Stimulated activated CD4-positive, alpha-beta T cell treated with anti-CD3 and anti-CD28 coated beads, Interleukin-4, amount 100 ng/mL, for 48 hours (primary cell): ENCODE measurements around the gene CCR8.
"Not testable (repeated sequence)": the region's sequence is repeated elsewhere in the genome, so short reads cannot be mapped to it uniquely, and the experiment has no call there.

Experiments used
- DNase-seq, 2 donors: peaks; one replicate each; pipeline ENCODE4 v3.0.0-alpha.2; 2020; ENCODE audit warnings: low read depth in 2 of 2

The CCR8 gene

DNA sequence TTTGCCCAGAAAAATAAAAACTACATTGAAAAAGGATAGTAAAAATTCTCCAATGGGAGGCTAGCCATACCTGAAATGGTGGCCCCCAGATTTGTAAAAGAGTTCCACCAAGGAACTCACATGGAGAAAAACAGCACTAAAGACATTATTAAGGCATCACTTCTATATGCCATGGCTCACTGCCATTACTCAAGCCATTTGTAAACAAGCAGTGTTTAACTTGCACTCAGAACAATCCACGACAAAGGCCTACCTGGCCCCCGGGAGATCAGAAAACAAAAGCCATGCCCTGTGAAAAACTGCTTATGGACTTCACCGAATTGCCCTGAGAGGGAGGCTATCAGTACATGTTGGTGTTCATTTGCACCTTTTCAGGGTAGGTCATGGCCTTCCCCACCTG, 19.6 kb downstream of the CCR8 start:
- no peak for DNase-seq

DNA sequence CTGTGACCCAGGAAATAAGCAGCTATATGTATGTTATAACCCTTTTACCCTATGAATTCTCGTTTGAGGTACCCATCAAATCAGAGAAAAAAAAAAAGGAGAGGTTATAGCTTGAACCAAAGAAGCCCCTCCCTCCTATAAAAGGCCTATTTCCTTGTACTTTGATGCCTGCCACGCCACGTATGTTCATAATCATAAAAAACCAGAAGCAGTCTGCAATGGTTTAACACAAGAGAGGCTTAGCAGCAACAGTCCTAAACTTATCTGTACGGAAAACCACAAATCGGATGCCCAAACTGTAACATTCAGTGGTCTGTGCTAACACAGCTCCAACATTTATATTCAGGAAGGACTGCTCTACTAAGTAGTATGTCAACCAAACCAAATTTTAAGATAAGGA, 21.2 kb downstream of the CCR8 start:
- no peak for DNase-seq

DNA sequence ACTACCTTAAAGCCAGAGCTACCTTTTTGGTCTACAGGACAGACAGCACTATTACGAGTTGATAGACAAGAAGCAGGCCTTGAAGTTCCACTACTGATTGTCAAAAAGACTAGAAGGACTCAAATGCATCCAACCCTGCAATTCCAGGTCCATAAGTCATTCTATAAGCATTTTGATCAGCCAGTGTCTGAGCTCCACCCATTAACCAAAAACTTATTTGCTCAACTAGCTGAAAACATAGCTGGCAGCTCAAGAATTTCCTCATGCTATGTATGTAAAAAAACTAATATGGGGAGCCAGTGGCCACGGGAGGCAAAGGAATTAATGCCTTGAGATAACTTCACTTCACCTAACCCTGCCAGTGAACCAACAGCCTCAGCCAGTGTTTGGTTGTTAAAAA, 21.6 kb downstream of the CCR8 start:
- not testable (repeated sequence) for DNase-seq

DNA sequence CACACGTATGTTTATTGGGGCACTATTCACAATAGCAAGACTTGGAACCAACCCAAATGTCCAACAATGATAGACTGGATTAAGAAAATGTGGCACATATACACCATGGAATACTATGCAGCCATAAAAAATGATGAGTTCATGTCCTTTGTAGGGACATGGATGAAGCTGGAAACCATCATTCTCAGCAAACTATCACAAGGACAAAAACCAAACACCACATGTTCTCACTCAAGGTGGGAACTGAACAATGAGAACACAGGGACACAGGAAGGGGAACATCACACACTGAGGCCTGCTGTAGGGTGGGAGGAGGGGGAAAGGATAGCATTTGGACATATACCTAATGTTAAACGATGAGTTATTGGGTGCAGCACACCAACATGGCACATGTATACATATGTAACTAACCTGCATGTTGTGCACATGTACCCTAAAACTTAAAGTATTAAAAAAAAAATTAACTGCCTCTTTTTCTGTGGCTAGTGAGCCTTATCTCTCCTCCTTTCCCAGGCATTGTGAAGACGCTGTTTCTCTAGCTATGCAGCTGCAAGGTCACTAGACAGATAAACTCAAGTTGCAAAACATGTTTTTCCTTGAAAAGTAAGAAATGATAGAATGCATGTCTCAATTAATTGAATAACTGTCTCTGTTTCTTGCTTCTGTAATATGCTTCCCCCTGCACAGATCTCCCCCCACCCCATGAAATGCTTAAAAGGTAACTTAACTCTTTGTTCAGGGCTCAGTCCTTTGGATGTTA, 23.8 kb downstream of the CCR8 start:
- DNase-seq = not testable (repeated sequence)

DNA sequence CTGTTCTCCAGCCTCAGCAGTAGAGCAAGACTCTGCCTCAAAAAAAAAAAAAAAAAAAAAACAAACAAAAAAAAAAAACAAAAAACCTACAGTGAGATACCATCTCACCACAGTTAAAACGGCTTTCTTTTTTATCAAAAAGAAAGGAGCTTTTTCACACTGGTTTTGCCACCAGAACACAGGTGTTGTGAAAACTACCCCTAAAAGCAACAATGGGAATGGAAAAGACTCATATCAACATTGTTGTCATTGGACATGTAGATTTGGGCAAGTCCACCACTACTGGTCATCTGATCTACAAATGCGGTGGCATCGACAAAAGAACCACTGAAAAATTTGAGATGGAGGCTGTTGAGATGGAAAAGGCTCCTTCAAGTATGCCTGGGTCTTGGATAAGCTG, 28.8 kb downstream of the CCR8 start:
- no peak for DNase-seq

DNA sequence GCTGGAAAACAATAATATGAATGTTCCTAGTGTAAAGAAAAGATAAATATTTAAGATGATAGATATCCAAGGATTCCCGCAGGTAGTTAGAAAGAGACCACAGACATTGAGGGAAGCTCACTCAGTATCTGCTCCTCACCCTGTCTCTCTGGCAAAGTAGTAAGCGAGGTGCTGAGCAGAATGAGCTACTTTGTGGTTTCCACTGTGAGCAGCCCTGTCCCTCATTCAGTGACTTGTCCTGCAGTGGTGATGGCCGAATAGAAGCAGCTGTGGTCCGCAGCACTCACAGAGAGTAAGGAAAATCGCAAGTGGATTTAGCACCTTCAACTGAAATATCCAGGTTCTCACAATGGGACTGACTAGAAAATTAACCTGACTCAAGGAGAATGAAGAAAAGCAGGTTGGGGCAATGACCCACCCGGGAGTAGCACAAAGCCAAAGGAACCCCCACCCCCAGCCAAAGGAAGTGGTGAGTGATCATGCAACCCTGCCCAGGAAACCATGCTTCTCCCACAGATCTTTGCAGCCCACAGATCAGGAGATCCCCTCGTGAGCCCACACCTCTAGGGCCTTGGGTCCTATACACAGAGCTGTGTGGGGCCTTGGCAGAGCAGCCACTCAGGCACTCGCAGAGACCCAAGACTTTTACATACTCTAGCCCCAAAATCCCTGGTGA, 31.9 kb downstream of the CCR8 start:
- DNase-seq = peak in 1 of 2 donors; percentile 30

DNA sequence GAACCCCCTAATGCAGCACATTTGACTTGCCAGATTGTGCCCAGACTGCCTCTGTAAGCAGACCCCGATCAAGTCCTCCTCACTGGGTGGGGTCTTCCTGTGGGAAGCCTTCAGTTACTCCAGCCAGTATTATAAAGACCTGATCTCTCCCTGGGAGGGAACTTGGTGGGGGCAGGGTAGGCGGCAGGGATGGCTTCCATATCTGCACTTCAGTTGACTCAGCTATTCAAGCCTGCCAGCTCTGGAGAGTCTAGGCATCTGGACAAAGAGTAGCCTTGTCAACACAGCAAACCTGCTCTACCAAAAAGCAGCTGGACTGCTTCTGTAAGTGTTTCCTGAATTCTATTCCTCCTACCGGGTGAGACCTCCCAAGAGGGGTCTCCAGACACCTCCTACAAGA, 32.7 kb downstream of the CCR8 start:
- no peak for DNase-seq

DNA sequence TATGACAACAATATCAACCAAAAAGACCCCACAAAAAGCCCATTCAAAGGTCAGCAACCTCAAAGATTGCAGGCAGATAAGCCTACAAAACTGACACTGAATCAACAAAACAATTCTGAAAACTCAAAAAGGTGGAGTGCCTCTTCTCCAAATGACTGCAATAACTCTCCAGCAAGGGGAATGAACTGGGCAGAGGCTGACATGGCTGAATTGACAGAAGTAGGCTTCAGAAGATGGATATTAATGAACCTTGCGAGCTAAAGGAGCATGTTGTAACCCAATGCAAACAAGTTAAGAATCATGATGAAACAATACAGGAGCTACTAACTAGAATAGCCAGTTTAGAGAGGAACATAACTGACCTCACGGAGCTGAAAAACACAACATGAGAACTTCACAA, 33.3 kb downstream of the CCR8 start:
- DNase-seq = no peak

DNA sequence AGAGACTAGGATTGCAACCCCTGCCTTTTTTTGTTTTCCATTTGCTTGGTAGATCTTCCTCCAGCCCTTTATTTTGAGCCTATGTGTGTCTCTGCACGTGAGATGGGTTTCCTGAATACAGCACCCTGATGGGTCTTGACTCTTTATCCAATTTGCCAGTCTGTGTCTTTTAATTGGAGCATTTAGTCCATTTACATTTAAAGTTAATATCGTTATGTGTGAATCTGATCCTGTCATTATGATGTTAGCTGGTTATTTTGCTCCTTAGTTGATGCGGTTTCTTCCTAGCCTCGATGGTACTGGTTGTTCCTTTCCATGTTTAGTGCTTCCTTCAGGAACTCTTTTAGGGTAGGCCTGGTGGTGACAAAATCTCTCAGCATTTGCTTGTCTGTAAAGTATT, 40.9 kb downstream of the CCR8 start:
- DNase-seq = not testable (repeated sequence)

DNA sequence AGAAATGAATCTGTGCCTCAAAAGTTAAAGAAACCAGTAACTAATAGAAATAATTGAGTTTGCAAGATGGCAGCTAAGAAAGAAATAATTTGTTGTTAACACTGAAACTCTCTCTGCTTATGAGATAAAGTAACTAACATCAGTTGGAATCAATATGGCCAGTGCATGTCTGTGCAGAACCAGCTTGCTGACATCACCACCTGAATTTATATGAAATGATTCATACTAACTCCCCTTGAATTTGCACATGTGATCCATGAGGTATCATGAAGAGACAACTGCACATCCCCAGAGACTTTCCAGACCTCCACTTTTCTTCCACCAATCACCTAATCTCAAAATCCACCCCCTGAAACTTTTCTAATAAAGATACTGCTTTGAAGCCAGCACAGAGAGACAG, 43.3 kb downstream of the CCR8 start:
- DNase-seq = no peak

DNA sequence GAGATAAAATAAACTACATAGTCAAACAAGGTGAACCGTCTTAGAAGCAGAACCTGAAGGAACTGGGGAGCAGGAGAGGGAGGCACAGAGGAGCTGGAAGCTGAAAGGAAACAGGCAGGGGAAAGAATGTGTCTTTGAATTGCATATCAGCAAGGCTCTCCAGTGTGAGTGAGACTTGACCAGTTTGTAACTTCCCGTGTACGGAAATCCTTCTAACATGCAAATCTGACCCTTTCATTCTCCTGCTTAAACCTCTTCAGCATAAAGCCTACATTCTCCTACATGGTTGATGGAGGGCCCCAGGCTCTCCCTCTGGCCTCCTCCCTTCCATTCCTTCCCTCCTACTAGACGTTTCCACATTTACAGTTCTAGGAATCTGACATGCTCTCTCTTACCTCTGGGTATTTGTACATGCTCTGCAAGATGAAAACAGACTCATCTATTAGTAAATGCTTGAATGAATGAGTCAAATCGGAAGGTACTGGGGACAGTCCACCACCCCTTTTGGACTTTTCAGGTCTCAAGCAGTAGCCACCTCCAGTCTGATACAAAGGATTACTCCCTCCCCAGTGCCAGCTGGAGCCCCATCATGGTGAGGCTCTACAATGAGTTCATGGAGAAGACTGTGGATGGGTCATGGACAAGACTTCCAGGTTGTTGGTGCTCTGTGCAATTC, 47.6 kb downstream of the CCR8 start:
- DNase-seq = no peak

DNA sequence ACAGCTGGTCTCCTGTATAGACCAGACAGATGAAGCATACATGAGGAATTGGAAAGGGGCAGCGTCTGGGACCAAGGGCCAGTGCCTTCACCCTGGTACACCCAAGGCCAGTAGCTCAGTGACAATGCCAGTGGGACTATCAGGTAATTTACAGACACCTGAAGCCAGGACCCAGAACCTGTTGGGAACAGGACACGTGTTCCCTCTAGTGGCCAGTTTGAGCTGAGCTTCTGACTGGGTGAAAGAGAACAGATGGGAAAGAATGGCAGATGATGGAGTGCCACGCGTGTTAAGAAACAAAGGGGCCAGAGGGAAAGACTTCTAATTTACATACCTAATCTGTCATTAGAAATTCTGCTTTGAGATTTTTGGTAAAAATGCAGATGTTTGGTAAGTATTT, 48.6 kb downstream of the CCR8 start:
- DNase-seq = peak; percentile 25 to 49

DNA sequence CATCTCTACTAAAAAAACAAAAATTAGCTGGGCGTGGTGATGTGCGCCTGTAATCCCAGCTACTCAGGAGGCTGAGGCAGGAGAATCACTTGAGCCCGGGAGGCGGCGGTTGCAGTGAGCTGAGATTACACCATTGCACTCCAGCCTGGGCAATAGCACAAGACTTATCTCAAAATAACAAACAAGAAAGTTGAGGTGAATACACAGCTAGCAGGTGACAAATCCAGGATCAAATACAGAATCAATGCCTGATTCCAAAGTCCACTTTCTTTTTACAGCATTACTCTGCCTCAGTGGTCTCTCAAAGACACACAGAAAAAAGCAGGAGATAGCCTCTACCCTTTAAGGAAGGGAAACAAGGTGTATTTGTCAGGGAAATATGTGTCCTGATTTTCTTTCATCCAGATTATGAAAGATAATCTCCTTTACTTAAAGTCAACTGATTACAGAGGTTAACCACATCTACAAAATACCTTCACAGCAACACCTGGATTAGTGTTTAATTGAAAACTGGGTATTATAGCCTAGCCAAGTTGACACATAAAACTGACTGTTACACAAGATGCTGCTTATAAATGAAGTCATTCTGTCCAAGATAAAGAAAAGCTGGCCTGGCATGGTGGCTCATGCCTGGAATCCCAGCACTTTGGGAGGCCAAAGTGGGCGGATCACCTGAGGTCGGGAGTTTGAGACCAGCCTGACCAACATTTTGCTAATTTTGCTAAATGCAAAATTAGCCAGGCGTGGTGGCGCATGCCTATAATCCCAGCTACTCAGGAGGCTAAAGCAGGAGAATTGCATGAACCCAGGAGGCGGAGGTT, 49.7 kb downstream of the CCR8 start:
- no peak for DNase-seq

DNA sequence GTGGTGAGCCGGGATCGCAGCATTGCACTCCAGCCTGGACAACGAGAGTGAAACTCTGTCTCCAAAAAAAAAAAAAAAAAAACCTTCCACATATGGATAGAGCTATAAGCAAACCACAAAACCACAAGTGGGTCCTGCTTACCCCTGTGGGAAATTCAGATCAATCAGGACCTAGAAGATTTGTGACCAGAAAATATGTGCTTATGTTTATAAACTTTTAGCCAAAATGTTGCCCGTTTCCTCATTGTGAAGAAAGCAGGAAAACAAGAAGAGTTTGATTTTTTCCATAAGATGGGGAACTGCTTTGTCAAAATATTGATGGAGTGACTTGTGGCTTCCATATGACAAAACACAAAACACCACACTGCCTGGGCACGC, 50.3 kb downstream of the CCR8 start:
- no peak for DNase-seq

DNA sequence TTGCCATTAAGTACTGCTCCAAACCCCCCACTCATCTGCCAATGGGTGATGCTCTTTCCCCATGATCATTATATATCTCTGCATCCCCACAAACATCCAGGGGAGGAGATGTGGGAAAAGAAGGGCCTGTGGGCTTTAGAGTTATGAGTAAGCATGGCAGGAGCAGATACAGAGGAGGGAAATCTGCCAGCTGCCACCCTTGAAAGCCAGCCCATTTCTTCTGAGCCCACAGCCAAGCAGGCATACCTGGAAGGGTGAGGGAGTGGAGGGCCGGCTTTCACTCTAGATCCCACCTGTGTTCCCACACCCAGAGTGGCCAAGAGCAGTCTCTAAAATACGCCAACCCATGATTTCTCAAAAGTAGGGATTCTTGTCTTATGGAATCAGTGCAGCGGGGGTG, 51.9 kb downstream of the CCR8 start:
- no peak for DNase-seq
